ENCODE data around the gene NBPF19.
"Not testable (repeated sequence)": the region's sequence is repeated elsewhere in the genome, so short reads cannot be mapped to it uniquely, and the experiment has no call there.

Gene NBPF19, protein sequence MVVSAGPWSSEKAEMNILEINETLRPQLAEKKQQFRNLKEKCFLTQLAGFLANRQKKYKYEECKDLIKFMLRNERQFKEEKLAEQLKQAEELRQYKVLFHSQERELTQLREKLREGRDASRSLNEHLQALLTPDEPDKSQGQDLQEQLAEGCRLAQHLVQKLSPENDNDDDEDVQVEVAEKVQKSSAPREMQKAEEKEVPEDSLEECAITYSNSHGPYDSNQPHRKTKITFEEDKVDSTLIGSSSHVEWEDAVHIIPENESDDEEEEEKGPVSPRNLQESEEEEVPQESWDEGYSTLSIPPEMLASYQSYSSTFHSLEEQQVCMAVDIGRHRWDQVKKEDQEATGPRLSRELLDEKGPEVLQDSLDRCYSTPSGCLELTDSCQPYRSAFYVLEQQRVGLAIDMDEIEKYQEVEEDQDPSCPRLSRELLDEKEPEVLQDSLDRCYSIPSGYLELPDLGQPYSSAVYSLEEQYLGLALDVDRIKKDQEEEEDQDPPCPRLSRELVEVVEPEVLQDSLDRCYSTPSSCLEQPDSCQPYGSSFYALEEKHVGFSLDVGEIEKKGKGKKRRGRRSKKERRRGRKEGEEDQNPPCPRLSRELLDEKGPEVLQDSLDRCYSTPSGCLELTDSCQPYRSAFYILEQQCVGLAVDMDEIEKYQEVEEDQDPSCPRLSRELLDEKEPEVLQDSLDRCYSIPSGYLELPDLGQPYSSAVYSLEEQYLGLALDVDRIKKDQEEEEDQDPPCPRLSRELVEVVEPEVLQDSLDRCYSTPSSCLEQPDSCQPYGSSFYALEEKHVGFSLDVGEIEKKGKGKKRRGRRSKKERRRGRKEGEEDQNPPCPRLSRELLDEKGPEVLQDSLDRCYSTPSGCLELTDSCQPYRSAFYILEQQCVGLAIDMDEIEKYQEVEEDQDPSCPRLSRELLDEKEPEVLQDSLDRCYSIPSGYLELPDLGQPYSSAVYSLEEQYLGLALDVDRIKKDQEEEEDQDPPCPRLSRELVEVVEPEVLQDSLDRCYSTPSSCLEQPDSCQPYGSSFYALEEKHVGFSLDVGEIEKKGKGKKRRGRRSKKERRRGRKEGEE (N-terminal part only)

DNA sequence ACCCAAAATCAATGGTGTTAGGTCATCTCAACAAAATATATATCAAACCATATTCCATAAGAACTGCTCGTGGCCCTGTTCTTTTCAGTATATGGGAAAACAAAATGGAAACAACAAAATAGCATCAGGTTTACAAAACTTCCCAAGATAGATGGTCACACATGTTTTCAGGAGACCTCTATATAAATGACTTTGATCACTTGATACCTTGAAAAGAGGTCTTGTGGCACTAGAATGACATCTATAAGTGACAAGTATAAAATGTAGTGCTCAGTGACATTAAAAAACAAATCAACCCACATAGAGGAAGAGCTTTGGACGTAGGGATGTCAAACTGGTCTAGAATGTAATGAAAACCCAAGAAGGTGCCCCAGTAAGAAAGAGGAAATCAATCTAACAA is at the start of gene NBPF19:
NBPF19 (plus strand) TSS at position 301 of the 400 bp plus-strand sequence. CDS start 888 bp downstream, outside the sequence.
- DNase-seq (ENCODE audit: low read depth in 2 of 2): not testable (repeated sequence)

DNA sequence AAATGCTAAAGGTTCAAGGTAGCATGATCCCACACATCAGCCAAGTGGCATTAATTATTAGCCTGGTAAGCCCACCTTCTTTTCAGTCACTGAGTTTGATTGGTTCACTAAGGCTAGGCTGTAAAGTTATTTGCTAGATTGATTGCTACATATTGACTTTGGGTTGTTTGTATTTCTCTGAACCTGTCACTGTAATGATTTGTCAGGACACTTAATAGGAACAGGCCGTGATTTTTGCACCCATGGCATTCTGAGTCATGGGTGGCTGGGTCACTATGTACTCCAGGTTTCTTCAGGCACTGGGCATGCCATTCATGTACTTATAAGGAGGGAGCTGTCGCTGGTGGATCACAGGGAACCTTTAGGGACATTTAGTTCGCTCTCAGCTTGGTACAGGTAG is 46.5 kb upstream of the NBPF19 start:
- not testable (repeated sequence) for DNase-seq (ENCODE audit: low read depth in 2 of 2)

DNA sequence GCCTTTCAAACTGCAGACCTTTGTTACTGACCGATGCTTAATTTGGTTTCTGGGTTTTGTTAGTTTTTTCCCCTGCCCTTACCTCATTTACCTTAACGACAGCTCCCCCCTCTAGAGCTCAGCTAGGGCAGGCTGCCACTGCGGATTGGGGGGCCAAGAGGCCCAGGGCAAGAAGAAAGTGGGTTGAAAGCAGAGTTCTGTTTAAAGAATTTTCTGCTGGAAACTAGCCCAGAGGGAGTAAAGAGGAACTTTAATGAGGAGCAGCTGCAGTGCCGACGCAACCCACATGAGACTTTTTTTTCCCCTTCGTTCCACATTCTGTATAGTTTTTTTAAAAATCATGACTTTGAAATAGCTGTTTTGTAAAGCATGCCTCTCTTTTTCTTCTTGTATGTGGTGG is 29.4 kb upstream of the NBPF19 start:
- not testable (repeated sequence) for DNase-seq (ENCODE audit: low read depth in 2 of 2)

DNA sequence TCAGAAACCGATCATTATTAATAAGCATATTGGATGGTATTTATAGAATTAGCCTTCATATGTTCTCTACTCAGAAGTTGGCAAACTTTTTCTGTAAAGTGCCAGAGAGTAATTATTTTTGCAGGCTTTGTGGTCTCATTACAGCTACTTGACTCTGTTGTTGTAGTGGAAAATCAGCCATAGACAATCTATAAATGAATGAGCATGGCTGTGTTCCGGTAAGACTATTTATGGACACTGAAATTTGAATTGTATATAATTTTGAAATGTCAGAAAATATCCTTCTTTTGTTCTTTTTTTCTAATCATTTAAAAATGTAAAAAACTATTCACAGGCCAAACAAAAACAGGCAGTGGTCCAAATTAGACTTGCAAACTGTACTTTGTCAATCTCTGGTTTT is 22.6 kb upstream of the NBPF19 start:
- DNase-seq (ENCODE audit: low read depth in 2 of 2): not testable (repeated sequence)

DNA sequence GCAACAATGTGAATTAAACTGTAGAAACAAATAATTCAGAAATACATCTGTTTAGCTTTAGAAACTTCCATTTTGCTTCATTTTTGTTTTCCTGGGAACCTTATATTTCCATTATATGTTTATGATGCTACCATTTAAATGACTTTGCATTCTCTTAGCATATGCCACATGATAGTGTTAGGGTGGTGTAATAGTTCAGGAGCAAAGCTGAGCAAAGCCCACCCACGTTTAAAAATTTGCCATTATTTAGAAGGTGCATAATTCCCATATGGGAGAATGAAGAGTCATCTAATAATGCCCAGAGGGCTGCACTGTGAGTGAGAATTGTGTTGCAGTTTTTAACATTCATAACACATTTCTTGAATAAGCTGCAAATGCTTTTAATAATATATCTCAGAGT is 22.2 kb upstream of the NBPF19 start:
- not testable (repeated sequence) for DNase-seq (ENCODE audit: low read depth in 2 of 2)

DNA sequence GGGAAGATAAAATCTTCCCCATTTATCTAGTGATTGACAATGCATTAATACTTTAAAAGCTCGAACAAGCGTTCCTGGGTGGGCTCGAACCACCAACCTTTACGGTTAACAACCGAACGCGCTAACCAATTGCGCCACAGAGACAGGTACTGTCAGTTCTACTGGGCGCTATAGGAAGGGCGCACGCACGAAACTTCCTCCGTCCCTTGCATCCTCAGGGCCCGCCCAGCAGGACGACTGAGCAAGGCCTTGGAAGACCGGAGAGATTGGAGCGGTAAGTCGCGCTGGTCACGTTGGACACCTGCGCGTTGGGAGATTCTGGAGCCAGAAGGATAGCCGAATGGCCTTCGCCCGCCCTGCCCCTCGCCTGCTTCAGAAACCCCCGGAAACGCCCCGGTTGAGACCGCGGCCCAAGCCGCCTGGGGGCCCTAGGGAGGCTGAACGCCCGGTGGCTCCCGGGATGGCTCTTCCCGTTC is 83.5 kb downstream of the NBPF19 start:
- peak; percentile 32 to 60 for DNase-seq (ENCODE audit: low read depth in 2 of 2)

DNA sequence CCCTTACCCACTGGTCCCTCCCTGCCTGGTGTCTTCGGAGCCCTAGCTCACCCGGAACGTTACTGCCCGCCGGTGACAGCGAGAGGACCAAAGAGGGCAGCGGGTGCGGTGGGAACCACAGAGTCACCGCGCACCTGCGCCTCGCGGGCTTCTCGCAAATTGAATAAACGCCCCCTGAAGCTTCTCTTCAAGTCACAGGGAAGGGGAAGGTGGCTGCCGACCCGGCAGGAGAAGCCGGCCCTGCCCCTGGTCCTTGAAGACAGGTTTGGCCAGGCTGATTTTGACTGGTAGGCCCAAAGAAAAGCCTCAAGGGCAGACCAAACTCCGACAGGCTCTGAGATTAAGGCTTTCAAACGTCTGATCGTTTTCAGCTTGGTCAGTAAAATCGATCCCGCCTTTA is 87.0 kb downstream of the NBPF19 start:
- DNase-seq (ENCODE audit: low read depth in 2 of 2): not testable (repeated sequence)

DNA sequence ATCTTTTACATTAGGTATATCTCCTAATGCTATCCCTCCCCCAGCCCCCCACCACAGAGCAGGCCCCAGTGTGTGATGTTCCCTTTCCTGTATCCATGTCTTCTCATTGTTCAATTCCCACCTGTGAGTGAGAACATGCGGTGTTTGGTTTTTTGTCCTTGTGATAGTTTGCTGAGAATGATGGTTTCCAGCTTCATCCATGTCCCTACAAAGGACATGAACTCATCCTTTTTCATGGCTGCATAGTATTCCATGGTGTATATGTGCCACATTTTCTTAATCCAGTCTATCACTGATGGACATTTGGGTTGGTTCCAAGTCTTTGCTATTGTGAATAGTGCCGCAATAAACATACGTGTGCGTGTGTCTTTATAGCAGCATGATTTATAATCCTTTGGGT is 90.6 kb downstream of the NBPF19 start:
- DNase-seq (ENCODE audit: low read depth in 2 of 2): not testable (repeated sequence)

DNA sequence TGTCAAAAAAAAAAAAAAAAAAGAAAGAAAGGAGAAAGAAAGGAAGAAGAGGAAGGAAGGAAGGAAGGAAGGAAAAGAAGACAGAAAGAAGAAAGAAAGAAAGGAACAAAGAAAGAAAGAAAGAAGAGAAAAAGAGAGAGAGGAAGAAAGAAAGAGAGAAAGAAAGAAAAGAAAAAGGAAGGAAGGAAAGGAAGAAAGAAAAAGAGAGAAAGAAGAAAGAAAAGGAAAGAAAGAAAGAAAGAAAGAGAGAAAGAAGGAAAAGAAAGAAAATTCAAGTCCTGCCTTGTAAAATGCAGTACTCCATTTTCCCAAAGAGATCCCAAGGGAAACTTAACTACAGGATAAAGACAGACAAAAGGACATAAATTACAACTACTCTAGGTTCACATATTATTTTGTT is 97.9 kb downstream of the NBPF19 start:
- DNase-seq (ENCODE audit: low read depth in 2 of 2): not testable (repeated sequence)

DNA sequence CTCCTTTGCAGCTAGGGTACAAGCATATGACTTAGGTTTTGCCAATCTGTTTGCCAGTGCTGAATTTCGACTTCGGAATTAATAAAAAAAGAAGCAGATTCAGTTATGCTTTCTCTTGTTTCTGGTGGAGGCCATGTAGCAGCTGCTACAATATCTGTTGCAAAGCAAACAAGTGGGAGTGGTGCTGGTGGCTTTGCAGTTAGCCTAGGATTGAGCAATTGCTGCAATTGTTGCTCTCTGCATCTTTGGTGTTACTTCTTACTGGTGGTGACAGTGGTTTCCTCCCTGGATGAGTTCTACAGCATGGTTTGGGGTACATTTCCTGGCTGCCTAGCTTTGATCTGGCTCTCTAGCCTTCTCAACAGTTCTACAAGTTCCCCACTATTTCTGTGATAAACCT is 110.7 kb downstream of the NBPF19 start:
- not testable (repeated sequence) for DNase-seq (ENCODE audit: low read depth in 2 of 2)
